Measurements from ENCODE around the gene MTURN. TPM values are rescaled to one million over a fixed set of nuclear protein-coding genes. Genes with fewer than 3 reads are reported as not detected.

The MTURN gene
- total RNA-seq, 1 donor from 2014 or later: 368 TPM

DNA sequence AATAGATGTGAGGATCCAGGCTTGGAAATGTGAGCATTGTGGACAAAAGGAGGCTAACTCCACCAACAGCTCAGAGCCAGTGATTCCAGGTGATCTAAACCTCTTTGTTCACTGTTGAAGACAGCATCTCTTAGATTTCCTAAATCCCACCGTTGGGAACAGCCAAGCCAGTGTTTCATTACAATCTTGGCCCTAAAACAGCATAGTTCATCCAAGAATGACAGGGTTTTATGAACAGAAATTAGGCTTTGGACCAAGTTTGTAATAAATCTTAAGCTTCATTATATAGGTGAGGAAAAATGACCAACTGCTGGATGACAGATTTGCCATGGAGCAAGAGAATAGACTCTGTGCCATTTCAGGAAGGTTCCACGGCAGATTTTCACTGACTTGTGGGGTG, 65.8 kb downstream of the MTURN start:
- FAIRE-seq (no peak), DNase-seq (ENCODE audit: low spot score in 2 of 2) (no peak)

DNA sequence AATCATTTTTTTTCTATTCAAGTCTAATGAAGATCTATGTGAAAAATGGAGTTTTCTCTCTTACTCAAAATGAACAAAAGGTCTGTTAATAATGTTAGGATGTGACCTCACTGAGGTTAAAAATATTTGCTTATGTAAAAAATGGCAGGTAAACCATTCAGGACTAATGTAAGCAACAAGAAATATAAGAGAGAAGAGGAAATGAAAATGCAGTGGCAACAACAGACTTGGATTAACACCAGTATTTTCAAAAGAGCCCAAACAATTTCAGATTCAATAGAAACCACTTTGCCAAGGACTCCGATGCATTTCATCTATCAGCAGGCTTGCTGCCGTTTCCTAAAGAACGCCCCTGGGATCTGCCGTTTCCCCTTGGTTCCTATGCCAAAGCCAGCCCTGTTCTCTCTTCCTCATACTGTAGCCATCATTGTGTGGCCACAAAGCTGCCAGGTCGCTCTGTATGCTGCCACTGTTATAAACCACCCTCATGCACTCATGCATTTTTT, 66.4 kb downstream of the MTURN start:
- DNase-seq (ENCODE audit: low spot score in 2 of 2): no peak
- no peak for FAIRE-seq

- DNase-seq (ENCODE audit: low spot score in 2 of 2): no peak
- FAIRE-seq: no peak
Observed at GRCh38 chr7:30201921-30202320, 67.1 kb downstream of the MTURN start.

DNA sequence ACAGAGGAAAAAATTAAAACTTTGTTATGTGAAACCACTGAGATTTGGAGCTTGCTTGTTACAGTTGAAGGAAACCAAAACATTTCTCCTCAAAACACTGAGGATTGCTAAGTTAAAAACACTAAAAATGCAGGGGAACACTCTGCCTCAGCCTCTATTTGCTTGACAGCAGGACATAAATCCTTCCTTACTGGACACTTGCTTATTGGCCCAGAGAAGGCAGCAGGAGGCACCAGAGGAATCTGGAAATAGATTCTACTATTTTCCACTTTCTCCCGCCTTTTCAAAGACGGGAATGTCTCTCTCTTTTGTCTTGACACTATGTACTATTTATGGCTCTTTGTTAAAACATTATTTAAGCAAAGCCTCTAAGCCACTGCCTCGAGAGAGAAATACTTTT, 67.9 kb downstream of the MTURN start:
- no peak for FAIRE-seq
- DNase-seq (ENCODE audit: low spot score in 2 of 2): no peak

- FAIRE-seq (no peak), DNase-seq (ENCODE audit: low spot score in 2 of 2) (no peak)
Observed at GRCh38 chr7:30206491-30206890, 71.7 kb downstream of the MTURN start.

GRCh38 chr7:30206942-30207341, 72.2 kb downstream of the MTURN start:
- no peak for DNase-seq (ENCODE audit: low spot score in 2 of 2)
- FAIRE-seq: no peak

GRCh38 chr7:30207376-30207775, 72.6 kb downstream of the MTURN start:
- no peak for FAIRE-seq
- no peak for DNase-seq (ENCODE audit: low spot score in 2 of 2)

DNA sequence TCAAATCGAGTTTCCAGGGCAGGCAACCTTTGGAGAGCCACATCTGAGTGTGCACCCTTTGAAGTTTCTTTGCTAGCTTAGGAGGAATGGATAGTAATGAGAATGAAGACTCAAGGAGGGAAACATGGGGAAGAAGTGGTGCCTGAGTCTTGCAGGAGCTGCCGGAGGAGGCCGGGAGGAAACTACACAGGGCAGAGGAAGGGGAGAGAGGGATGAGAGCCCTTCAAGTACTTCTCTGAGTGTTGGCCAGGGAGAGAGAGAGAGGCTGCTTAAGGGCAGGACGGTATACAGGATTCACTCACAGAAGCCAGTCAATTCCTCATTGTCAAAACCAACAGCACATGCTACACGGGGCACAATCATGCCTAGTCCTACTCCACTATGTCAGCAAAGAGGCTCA, 75.2 kb downstream of the MTURN start:
- DNase-seq (ENCODE audit: low spot score in 2 of 2) (no peak), FAIRE-seq (no peak)

Small RNA genes within 50 kb of the gene (small RNA-seq; reads per million reads assigned to genes)
- gene RPS27P16: not detected

Other genes starting within 250 kb of the MTURN start
- gene SCRN1, start 145.2 kb upstream of the MTURN start, total RNA-seq: 88.5 TPM
- 7.3 TPM for gene FKBP14, start 108.3 kb upstream of the MTURN start, total RNA-seq
- 30.6 TPM for gene PLEKHA8, start 106.6 kb upstream of the MTURN start, total RNA-seq
- 57.1 TPM for gene ZNRF2, start 149.6 kb downstream of the MTURN start, total RNA-seq